K562 (cell line): ENCODE results near the gene RPH3AL. TPM values are rescaled to one million over a fixed set of nuclear protein-coding genes. Genes with fewer than 3 reads are reported as not detected.

Source experiments
- CBX3 ChIP-seq, 2 experiments: IDR thresholded peaks; 1 replicate in 1 of 2; 2 replicates in 1 of 2; pipeline ENCODE4 v1.6.1; 2012; ENCODE audit warnings: inconsistent platforms in 2 of 2, low read length in 2 of 2, borderline replicate concordance in 1 of 2, control low read depth in 1 of 2
- CTCF ChIP-seq, 3 experiments: IDR thresholded peaks in 2 of 3; conservative IDR thresholded peaks in 1 of 3; 2 replicates each; pipeline ENCODE4 v1.5.1; 2011 to 2012; ENCODE audit warnings: low read length in 3 of 3, mild to moderate bottlenecking in 3 of 3, control low read depth in 2 of 3, improper control_type of control experiment in 1 of 3, inconsistent platforms in 1 of 3, low read depth in 1 of 3, mixed read lengths in 1 of 3, moderate library complexity in 1 of 3; ENCODE audit not compliant: insufficient read depth in 2 of 3
- IRF1 ChIP-seq: sonication (generic); formaldehyde crosslinking; IDR thresholded peaks from 2 replicates; pipeline ENCODE4 v1.8.0; 2022; ENCODE audit warnings: missing genetic modification reagents, mild to moderate bottlenecking, borderline replicate concordance
- JUNB ChIP-seq: fragments of 450-650 bp; formaldehyde crosslinking; conservative IDR thresholded peaks from 2 replicates; pipeline ENCODE4 v1.4.0; 2020; ENCODE audit warnings: mild to moderate bottlenecking
- SAP30 ChIP-seq: fragments of 200-600 bp; sonication (generic); IDR thresholded peaks from 2 replicates; pipeline ENCODE4 v1.6.1; 2012; ENCODE audit warnings: borderline replicate concordance, low read depth, mild to moderate bottlenecking, moderate library complexity, low read length, control low read depth, inconsistent platforms; ENCODE audit not compliant: insufficient read depth, poor library complexity, severe bottlenecking
- SIX5 ChIP-seq, 2 experiments: IDR thresholded peaks; 2 replicates each; pipeline ENCODE4 v1.6.1; 2011; ENCODE audit warnings: low read length in 2 of 2, borderline replicate concordance in 1 of 2, low read depth in 1 of 2, mild to moderate bottlenecking in 1 of 2, moderate library complexity in 1 of 2; ENCODE audit not compliant: insufficient read depth in 1 of 2
- ZNF124 ChIP-seq: sonication (generic); formaldehyde crosslinking; IDR thresholded peaks from 2 replicates; pipeline ENCODE4 v1.8.1; 2022; ENCODE audit warnings: missing genetic modification reagents
- ZNF253 ChIP-seq: fragments of 250-450 bp; sonication (Bioruptor Pico); conservative IDR thresholded peaks from 2 replicates; pipeline ENCODE4 v1.6.1; 2021; ENCODE audit warnings: mild to moderate bottlenecking
- ZNF589 ChIP-seq: fragments of 200-800 bp; sonication (Bioruptor generic); IDR thresholded peaks from 2 replicates; pipeline ENCODE4 v1.6.1; 2016; ENCODE audit warnings: low read depth, missing genetic modification characterization, missing compliant biosample characterization
- polyA plus RNA-seq, 8 experiments: library from polyadenylated mRNA; depleted of rRNA in 4 of 8; stranded (reverse) in 5 of 8; unstranded in 3 of 8; fragments of >200 nt; fragmentation: Nextera tagmentation in 2 of 8; fragmentation: Illumina TruSeq in 1 of 8; extraction: Ambion mirVana in 2 of 8; extraction: Trizol in 1 of 8; gene quantifications; 2 replicates each; pipeline versions ENCODE4 v1.2.1 to v1.2.3, GENCODE V29; 2011 to 2014; ENCODE audit warnings: inconsistent platforms in 1 of 8, missing spikeins in 1 of 8
- total RNA-seq, 7 experiments: library from RNA; depleted of rRNA in 6 of 7; stranded (reverse); fragments of >200 nt in 6 of 7; fragmentation: Illumina TruSeq in 2 of 7; extraction: Trizol in 2 of 7; gene quantifications; 2 replicates each; pipeline versions ENCODE4 v1.2.1 to v1.2.3, GENCODE V29; 2011 to 2021; ENCODE audit warnings: low replicate concordance in 1 of 7

RPH3AL gene
- total and polyA plus RNA-seq, 9 of the 15 experiments (the other 6 are each of a cell fraction or from before 2014, with no cell fraction given), result 0.18 to 1.7 (median 0.39) TPM

DNA sequence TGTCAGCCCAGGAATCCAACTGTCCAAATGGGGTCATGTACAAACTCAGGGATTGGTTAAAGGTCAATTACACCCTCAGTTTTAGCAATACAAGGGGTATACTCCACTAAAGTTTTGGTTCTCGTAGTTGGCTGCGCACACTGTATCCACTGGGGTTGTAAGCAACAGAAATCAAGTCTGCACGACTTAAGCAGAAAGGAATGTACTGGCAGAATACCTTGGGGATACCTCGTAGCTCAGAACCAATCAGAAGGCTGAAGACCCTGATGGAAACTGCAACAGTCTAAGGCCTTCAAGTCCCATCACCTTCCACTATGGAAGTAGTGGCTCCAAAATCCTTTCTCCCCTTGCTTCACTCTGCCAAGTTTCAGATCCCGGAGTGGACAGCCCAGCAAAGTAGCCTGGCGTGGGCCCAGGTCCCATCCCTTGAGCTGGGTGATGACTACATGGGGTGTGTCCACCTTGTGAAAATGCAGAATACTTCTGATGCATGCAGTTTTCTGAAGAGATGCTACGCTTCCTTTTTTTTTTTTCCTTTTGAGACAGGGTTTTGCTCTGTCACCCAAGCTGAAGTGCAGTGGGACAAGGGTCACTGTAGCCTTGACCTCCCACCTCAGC lies 21.1 kb upstream of the RPH3AL start (continued):
- TF ChIP-seq SAP30 (no peak), CBX3 (IDR thresholded peaks at IDR 0.05; ENCODE audit: borderline replicate concordance in 1 of 2, low read length in 2 of 2) (no peak), ZNF253 (no peak), ZNF124 (CRISPR knock-in tag) (no peak), ZNF589 (CRISPR knock-in tag) (no peak), SIX5 (IDR thresholded peaks at IDR 0.05; ENCODE audit: borderline replicate concordance in 1 of 2, insufficient read depth in 1 of 2, low read depth in 1 of 2, low read length in 2 of 2) (no peak), JUNB (no peak), IRF1 (no peak), CTCF (IDR thresholded peaks at IDR 0.05 in 2 of 3, conservative IDR thresholded peaks at IDR 0.05 in 1 of 3; ENCODE audit: insufficient read depth in 2 of 3, low read depth in 1 of 3, low read length in 3 of 3) (no peak)
